ENCODE measurements around the gene SLC44A4. TPM values are rescaled to one million over a fixed set of nuclear protein-coding genes. Genes with fewer than 3 reads are reported as not detected.

SLC44A4 gene
- total and polyA plus RNA-seq, 9 of the 15 experiments (the other 6 are each of a cell fraction or from before 2014, with no cell fraction given), result 7.9 to 18.6 (median 11.2) TPM

GRCh38 chr6:31836474-31837368 is 42.1 kb downstream of the SLC44A4 start (continued):
- TF ChIP-seq ZBTB40 (IDR thresholded peaks at IDR 0.05), result peak; percentile 54
- TF ChIP-seq ZBTB40 (CRISPR knock-in tag; IDR thresholded peaks at IDR 0.05), result no peak
- peak; percentile 67; the same call in 1 of the 2 replicates for TF ChIP-seq E4F1 (CRISPR knock-in tag; IDR thresholded peaks at IDR 0.05; ENCODE audit: borderline replicate concordance)
- 0 out of 2 replicates have a peak, but pooled peaks have one; percentile 8 for TF ChIP-seq PPARD (CRISPR knock-in tag; IDR thresholded peaks at IDR 0.05)
- no peak for TF ChIP-seq CEBPG (CRISPR knock-in tag; IDR thresholded peaks at IDR 0.05)
- TF ChIP-seq CEBPG (tag; conservative IDR thresholded peaks at IDR 0.05 in 1 of 2, IDR thresholded peaks at IDR 0.05 in 1 of 2), result peak in 1 of 2 experiments; percentile 24; a peak in 1 of 4 replicates
- peak in 1 of 2 experiments; percentile 70; a peak in 1 of 4 replicates for TF ChIP-seq SRF (CRISPR knock-in tag; IDR thresholded peaks at IDR 0.05)
- no peak for TF ChIP-seq U2AF1 (optimal IDR thresholded peaks at IDR 0.05; ENCODE audit: low read depth, low read length)
- 0 out of 2 replicates have a peak, but pooled peaks have one; percentile 13 for TF ChIP-seq XRCC5 (IDR thresholded peaks at IDR 0.05; ENCODE audit: low read depth, low read length)
- peak; percentile 72 for TF ChIP-seq BRD9 (IDR thresholded peaks at IDR 0.05; ENCODE audit: low read depth, partially characterized antibody)
- no peak for TF ChIP-seq EZH2 (IDR thresholded peaks at IDR 0.05; ENCODE audit: borderline replicate concordance, low read depth, low read length)
- no peak for TF ChIP-seq HDGF (IDR thresholded peaks at IDR 0.05)
- peak; percentile 14 for TF ChIP-seq TAF1 (IDR thresholded peaks at IDR 0.05; ENCODE audit: control insufficient read depth, extremely low read depth, insufficient read depth, low read length, severe bottlenecking)
- no peak for TF ChIP-seq CBFA2T2 (conservative IDR thresholded peaks at IDR 0.05)
- no peak for TF ChIP-seq ZNF785 (CRISPR knock-in tag; IDR thresholded peaks at IDR 0.05)
- TF ChIP-seq HLTF (IDR thresholded peaks at IDR 0.05), result peak; percentile 29; the same call in 1 of the 2 replicates
